Lower leg skin (tissue), 4 donors: ENCODE results near the gene MYL4. TPM values are rescaled to one million over a fixed set of nuclear protein-coding genes. Genes with fewer than 3 reads are reported as not detected.
A peak's percentile ranks its signal among the peaks of the same experiment; 100 is the strongest.
"Not testable (repeated sequence)": the region's sequence is repeated elsewhere in the genome, so short reads cannot be mapped to it uniquely, and the experiment has no call there.

ENCODE experiments used
- DNase-seq, 2 donors: peaks; one replicate each; pipeline ENCODE4 v3.0.0-alpha.2; 2019; ENCODE audit warnings: low spot score in 2 of 2
- H3K4me3 ChIP-seq: fragments of 200-600 bp; sonication (generic); 2 replicates; pipeline ENCODE4 v1.5.1; 2017; ENCODE audit warnings: mild to moderate bottlenecking, low read depth; ENCODE audit not compliant: poor library complexity, severe bottlenecking
- POLR2A ChIP-seq, 2 donors: fragments of 450-650 bp; IDR thresholded peaks; one replicate each; pipeline ENCODE4 v1.6.1; 2016 to 2017; ENCODE audit warnings: antibody characterized with exemption in 2 of 2, mild to moderate bottlenecking in 1 of 2, moderate library complexity in 1 of 2
- WGBS, 2 donors: methylation state at CpG; one replicate each; pipeline ENCODE4 v1.1.5; 2018; 5-methylcytosine and 5-hydroxymethylcytosine counted together
- intact Hi-C: fragments of 100-400 bp; cut with DNase I; formaldehyde crosslinking; loops from one replicate; pipeline ENCODE4 v1.15.0; 2023; ENCODE audit warnings: low total_unique reads
- total RNA-seq, 4 donors: library from RNA; depleted of rRNA; stranded (reverse); fragments of >200 nt; gene quantifications; one replicate each; pipeline ENCODE4 v1.1.0, GENCODE V29; 2016
- TF ChIP-seq, protein P1 (sequence below), 3 donors: fragments of 450-650 bp; IDR thresholded peaks; one replicate each; pipeline ENCODE4 v1.5.1; 2016; ENCODE audit warnings: antibody characterized with exemption in 3 of 3, mild to moderate bottlenecking in 3 of 3, moderate library complexity in 2 of 3

Gene MYL4
- total RNA-seq, 4 donors from 2014 or later, result 0.49 TPM; not detected in 3

DNA sequence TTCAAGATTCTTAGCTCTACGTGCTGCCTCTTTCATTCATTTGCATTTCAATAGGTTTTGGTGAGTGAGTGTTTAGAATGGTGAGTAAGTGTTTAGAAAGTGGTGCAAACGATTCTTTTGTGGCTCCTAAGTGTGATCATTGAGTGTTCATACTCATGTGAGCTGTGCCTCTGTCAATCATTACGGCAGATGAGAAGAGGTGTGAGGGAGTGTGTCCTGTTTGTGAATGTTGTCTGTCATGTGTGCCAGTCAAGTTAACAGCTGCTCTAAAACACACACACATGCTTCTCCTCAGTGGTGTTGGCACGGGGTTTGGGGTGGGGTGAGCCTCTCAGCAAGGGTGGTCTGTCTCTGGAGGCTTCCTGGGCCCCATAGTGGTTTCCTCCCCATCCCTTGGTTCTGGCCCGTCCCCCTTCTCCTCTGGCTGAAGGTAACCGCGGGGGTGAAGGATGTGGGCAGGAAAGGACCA is 11.4 kb downstream of the MYL4 start:
- TF ChIP-seq, protein P1, sequence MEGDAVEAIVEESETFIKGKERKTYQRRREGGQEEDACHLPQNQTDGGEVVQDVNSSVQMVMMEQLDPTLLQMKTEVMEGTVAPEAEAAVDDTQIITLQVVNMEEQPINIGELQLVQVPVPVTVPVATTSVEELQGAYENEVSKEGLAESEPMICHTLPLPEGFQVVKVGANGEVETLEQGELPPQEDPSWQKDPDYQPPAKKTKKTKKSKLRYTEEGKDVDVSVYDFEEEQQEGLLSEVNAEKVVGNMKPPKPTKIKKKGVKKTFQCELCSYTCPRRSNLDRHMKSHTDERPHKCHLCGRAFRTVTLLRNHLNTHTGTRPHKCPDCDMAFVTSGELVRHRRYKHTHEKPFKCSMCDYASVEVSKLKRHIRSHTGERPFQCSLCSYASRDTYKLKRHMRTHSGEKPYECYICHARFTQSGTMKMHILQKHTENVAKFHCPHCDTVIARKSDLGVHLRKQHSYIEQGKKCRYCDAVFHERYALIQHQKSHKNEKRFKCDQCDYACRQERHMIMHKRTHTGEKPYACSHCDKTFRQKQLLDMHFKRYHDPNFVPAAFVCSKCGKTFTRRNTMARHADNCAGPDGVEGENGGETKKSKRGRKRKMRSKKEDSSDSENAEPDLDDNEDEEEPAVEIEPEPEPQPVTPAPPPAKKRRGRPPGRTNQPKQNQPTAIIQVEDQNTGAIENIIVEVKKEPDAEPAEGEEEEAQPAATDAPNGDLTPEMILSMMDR (IDR thresholded peaks at IDR 0.05), result no peak
- TF ChIP-seq POLR2A (IDR thresholded peaks at IDR 0.05), result no peak
- H3K4me3 ChIP-seq, result no peak overlapping the region
- 61 to 64% methylated on average over 7 of the region's 7 CpGs for WGBS, 2 donors
- intact Hi-C loops, result no loop called here
- DNase-seq, result peak in 1 of 2 donors; percentile 77

DNA sequence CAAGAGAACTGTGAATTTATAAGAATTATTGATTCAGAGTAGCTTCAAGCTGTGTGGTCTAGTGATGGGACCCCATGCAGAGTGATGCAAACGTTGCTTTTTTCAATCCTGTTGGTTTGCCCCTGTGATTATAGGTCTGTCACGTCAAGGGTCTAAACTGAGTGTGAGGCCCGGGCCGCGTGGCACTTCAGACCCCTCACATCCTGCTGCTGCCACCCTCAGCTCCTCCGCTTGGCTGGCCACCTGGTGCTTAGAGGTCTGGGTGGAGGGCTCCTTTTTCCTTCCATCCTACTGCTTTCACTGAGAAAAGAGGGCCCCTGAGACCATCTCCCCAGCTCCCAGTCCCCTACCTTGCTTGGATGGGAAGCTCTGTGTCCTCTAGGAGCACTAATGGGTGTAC is 12.0 kb downstream of the MYL4 start:
- 71 to 88% methylated on average over 6 of the region's 6 CpGs for WGBS, 2 donors
- TF ChIP-seq, protein P1 (IDR thresholded peaks at IDR 0.05), result no peak
- no peak for TF ChIP-seq POLR2A (IDR thresholded peaks at IDR 0.05)
- intact Hi-C loops, result no loop called here
- H3K4me3 ChIP-seq, result no peak overlapping the region
- peak in 1 of 2 donors; percentile 61 for DNase-seq

- peak in 1 of 2 donors; percentile 77 for DNase-seq
- WGBS, 2 donors, result 98% methylated on average over 4 of the region's 4 CpGs
These were observed 12.9 kb downstream of the MYL4 start for GRCh38 chr17:47222047-47222446.

DNA sequence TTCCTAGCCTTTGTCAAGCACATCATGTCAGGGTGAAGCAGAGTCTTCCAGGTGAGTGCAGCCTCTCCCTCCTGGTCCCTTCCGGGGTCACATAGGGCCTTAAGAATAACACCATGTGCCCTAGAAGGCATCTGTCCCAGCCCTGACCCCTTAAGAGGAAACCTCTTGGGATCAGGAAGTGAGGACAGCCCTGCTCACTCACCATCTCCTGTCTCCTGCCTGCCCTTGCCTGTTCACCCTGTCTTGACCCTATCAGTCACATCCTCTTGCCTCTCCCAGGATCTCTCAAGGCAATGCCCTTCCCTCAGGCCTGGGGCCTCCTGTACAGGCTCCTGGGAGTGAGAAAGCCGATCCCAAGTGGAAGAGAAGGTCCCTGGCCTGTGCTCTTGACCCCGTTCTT is 13.9 kb downstream of the MYL4 start:
- no peak overlapping the region for H3K4me3 ChIP-seq
- intact Hi-C loops, result no loop called here
- TF ChIP-seq POLR2A (IDR thresholded peaks at IDR 0.05), result no peak
- TF ChIP-seq, protein P1 (IDR thresholded peaks at IDR 0.05), result no peak
- WGBS, 2 donors, result 85 to 94% methylated on average over 3 of the region's 3 CpGs
- DNase-seq, result peak in 1 of 2 donors; percentile 62

More at GRCh38 chr17:47222047-47222446, 12.9 kb downstream of the MYL4 start:
- no peak for TF ChIP-seq POLR2A (IDR thresholded peaks at IDR 0.05)
- TF ChIP-seq, protein P1 (IDR thresholded peaks at IDR 0.05), result no peak
- intact Hi-C loops, result no loop called here
- no peak overlapping the region for H3K4me3 ChIP-seq

DNA sequence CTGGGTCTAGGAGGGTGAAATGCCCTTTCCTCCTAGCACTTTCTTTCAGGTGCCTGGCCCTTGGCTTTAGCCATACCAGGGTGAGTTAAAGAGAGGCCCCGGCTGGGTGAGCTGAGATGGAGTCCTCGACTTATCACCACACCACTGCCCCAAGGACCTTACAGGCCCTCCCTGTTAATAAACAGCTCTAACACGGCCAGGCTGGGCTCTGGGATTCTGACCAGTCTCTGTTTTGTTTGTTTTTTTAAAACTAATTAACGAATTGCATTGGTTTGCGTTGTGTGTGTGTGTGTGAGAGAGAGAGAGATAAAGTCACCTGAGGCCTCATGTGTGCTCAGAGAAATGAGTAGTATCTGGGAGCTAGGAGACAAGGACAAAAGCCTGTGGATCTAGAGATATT is 14.3 kb downstream of the MYL4 start:
- 92 to 95% methylated on average over 5 of the region's 5 CpGs for whole genome bisulfite sequencing, 2 donors
- TF ChIP-seq POLR2A (IDR thresholded peaks at IDR 0.05), result no peak
- TF ChIP-seq, protein P1 (IDR thresholded peaks at IDR 0.05), result no peak
- no peak overlapping the region for H3K4me3 ChIP-seq
- DNase-seq, result no peak
- intact Hi-C loops, result no loop called here

DNA sequence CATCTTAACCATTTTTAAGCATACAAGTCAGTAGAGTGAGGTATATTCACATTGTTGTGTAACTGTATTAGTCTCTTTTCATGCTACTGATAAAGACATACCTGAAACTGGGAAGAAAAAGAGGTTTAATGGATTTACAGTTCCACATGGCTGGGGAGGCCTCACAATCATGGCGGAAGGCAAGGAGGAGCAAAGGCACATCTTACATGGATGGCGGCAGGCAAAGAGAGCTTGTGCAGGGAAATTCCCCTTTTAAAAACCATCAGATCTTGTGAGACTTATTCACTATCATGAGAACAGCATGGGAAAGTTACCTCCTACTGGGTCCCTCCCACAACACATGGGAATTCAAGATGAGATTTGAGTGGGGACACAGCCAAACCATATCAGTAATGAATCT is 14.9 kb downstream of the MYL4 start:
- H3K4me3 ChIP-seq, intact Hi-C loops, DNase-seq: not testable (repeated sequence)
- WGBS, 2 donors, result 94 to 98% methylated on average over 2 of the region's 2 CpGs
